Fibroblast of villous mesenchyme (primary cell): ENCODE data around the gene TRAF3IP1. TPM values are rescaled to one million over a fixed set of nuclear protein-coding genes. Genes with fewer than 3 reads are reported as not detected.

Experiments
- DNase-seq: peaks from one replicate; pipeline ENCODE4 v3.0.0-alpha.2; 2010; ENCODE audit warnings: low read depth
- H3K4me3 ChIP-seq: 2 replicates; pipeline ENCODE4 v1.5.1; 2011; ENCODE audit warnings: low read depth, mild to moderate bottlenecking, low read length
- CTCF ChIP-seq: IDR thresholded peaks from 2 replicates; pipeline ENCODE4 v1.5.1; 2012; ENCODE audit warnings: low read depth, mild to moderate bottlenecking, low read length; ENCODE audit not compliant: insufficient read depth
- small RNA-seq: library from RNA; depleted of rRNA; stranded (forward); fragments of <200 nt; gene quantifications from one replicate; pipeline ENCODE3, GENCODE V24; 2012
- total RNA-seq: library from RNA; depleted of rRNA; stranded (reverse); fragments of >200 nt; gene quantifications from 2 replicates; pipeline ENCODE4 v1.2.3, GENCODE V29; 2012

The TRAF3IP1 gene
- total RNA-seq, 1 donor: 7.8 TPM

- no peak for DNase-seq
- no peak overlapping the region for H3K4me3 ChIP-seq
- TF ChIP-seq CTCF: no peak
Observed at GRCh38 chr2:238448031-238448955, 128.0 kb downstream of the TRAF3IP1 start.

GRCh38 chr2:238449241-238449640, 128.9 kb downstream of the TRAF3IP1 start:
- no peak for TF ChIP-seq CTCF
- DNase-seq: no peak
- no peak overlapping the region for H3K4me3 ChIP-seq

GRCh38 chr2:238449909-238450417, 129.6 kb downstream of the TRAF3IP1 start:
- TF ChIP-seq CTCF: no peak
- no peak overlapping the region for H3K4me3 ChIP-seq
- DNase-seq: peak; percentile 78

- H3K4me3 ChIP-seq: no peak overlapping the region
- DNase-seq: no peak
- TF ChIP-seq CTCF: no peak
Observed at GRCh38 chr2:238450440-238450861, 130.1 kb downstream of the TRAF3IP1 start.

Small RNA genes within 50 kb of the gene (small RNA-seq; reads per million reads assigned to genes)
- not detected for gene RNU6-234P

Other genes starting within 250 kb of the TRAF3IP1 start
- 1.3 and 4.2 TPM in 2 replicates for gene ESPNL, start 220.2 kb upstream of the TRAF3IP1 start, total RNA-seq
- 0.43 and 2.3 TPM in 2 replicates for gene KLHL30, start 181.8 kb upstream of the TRAF3IP1 start, total RNA-seq
- 0.86 and 2.9 TPM in 2 replicates for gene ERFE, start 161.5 kb upstream of the TRAF3IP1 start, total RNA-seq
- 21.6 and 22.5 TPM in 2 replicates for gene ILKAP, start 116.8 kb upstream of the TRAF3IP1 start, total RNA-seq
- gene HES6, start 80.5 kb upstream of the TRAF3IP1 start, total RNA-seq: 2.2 and 6.1 TPM in 2 replicates
- 4.3 and 4.5 TPM in 2 replicates for gene PER2, start 31.9 kb upstream of the TRAF3IP1 start, total RNA-seq
- 21.2 and 23.2 TPM in 2 replicates for gene ASB1, start 106.4 kb downstream of the TRAF3IP1 start, total RNA-seq